Activated CD8-positive, alpha-beta memory T cell treated with anti-CD3 and anti-CD28 coated beads for 24 hours (primary cell): ENCODE data around the gene DOCK4.
"Not testable (repeated sequence)": the region's sequence is repeated elsewhere in the genome, so short reads cannot be mapped to it uniquely, and the experiment has no call there.

Source experiments
- DNase-seq: peaks from one replicate; pipeline ENCODE4 v3.0.0-alpha.2; 2020

The DOCK4 gene

DNA sequence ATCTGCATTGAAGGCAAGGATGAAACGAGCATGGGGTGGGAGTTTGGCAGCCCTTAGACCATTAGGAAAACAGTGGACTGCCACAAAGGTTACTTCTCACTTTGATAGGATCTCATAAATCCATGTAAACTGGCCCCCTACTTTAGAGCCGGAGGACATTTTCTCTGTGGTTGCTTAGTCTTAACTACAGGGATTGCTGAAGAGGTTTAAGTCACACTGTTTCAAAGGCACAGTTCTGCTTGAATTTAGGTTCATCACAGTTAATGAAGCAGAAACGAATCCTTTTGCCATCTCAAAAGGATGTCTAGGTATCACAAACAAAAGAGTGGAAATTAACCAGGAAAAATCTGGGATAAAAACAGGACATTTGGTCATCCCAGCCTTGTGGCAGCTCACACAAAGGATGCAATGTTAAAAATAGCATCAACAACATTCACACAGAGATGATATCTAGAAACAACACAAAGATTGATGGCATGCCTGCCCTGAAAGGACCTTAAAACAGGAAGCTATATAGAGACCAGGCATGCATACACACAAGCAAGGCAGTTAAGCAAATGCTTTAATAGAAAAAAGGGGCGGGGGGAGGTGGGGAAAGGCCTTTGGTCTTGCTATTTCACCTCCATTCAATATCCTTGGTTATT, 74.0 kb downstream of the DOCK4 start:
- no peak for DNase-seq

GRCh38 chr7:112130729-112131410, 75.3 kb downstream of the DOCK4 start:
- DNase-seq = no peak

DNA sequence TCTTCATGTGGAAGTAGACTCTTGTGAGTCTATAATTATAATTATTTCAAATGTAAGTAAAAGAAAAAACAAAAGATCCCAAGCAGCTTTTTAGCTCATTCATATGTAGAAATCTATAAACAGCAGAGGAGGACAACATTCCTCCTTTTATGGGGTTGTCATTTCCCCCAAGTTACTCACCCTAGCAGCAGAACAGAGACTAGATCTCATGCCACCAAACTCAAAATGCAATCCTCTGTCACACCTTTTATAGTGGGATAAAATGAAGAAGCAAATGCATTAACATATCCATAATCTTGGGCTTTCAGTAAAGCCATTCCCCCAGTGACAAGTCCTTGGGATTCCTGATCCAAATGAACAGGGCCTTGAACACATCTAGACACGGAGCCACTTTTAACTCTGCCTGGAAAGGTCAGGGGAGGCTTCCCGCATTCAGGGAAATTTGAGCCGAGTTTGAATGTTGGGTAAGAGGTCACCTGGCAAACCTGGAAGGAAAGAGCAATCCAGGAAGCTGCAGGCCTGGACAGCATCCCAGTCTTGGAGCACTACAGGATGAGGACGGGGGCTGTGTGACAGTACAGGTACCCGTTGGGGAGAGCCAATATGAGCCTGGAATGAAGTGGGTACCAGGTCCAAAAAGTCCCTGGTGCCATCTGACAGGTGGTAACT, 76.4 kb downstream of the DOCK4 start:
- no peak for DNase-seq

- DNase-seq = not testable (repeated sequence)
Measured at GRCh38 chr7:112128461-112129425, 77.5 kb downstream of the DOCK4 start.

GRCh38 chr7:112128041-112128440, 78.2 kb downstream of the DOCK4 start:
- not testable (repeated sequence) for DNase-seq

- DNase-seq = no peak
Measured at GRCh38 chr7:112125250-112125649, 80.9 kb downstream of the DOCK4 start.

DNA sequence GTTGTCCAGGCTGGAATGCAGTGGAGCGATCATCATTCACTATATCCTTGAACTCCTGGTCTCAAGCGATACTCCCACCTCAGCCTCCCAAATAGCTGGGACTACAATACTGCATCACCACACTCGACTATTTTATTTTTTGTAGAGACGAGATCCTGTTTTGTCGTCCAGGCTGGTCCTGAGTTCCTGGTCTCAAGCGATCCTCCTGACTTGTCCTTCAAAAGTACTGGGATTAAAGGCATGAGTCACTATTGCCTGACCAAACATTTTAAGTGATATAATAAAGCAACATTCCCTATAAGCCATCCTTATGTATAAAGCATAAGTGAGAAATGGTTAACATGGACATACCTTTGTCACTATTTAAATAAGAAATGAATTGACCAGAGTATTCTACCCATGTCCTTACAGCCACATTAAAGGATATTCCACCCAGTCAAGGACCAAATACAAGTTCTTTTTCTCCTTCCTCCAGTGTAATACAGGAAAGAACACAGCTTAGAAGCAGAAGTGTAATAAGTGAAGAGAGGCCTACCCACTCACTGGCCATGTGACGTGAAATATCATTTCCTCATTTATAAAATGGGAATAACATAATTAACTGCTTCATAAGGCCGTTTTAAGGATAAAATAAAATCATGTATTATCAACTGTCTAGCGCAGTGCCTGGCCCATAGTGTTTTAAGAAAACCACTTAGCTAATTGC, 82.0 kb downstream of the DOCK4 start:
- DNase-seq = no peak

- DNase-seq = no peak
Measured at GRCh38 chr7:112122798-112123197, 83.4 kb downstream of the DOCK4 start.

DNA sequence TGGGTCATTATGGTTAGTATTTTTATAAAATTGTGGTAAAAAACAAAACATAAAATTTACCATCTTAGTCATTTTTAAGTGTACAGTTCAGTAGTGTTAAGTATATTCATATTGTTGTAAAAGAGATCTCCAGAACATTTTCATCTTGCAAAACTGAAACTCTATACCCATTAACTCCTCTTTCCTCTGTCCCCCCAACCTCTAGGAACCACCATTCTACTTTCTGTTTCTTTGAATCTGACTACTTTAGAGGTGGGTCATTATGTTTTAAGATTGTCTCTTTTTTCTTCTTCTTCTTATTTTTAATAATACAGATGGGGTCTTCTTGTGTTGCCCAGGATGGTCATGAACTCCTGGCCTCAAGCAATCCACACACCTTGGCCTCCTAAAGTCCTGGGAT, 84.1 kb downstream of the DOCK4 start:
- no peak for DNase-seq

GRCh38 chr7:112121318-112121717, 84.9 kb downstream of the DOCK4 start:
- DNase-seq = no peak

GRCh38 chr7:112120696-112121217, 85.4 kb downstream of the DOCK4 start:
- no peak for DNase-seq

GRCh38 chr7:112118581-112119566, 87.3 kb downstream of the DOCK4 start:
- DNase-seq = no peak

- DNase-seq = no peak
Measured at GRCh38 chr7:112116894-112117293, 89.3 kb downstream of the DOCK4 start.

DNA sequence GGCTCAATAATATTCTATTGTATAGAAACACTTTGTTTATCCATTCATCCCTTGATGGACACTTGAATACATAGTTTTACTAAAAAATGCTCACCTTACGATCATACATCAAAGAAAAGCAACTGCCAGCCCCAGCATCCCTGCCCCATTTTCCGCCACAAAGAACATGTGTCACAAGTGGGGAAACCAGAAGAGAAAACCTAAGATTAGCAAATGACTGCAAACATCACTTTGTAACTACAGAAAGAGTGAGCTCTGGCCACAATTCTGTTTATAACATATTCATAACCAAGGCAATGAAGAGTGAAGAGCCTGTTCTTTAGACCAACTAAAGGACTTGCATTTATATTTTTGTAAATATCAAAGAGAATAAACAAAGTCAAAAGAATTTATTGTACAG, 89.8 kb downstream of the DOCK4 start:
- no peak for DNase-seq

GRCh38 chr7:112115880-112116279, 90.3 kb downstream of the DOCK4 start:
- DNase-seq = no peak

- no peak for DNase-seq
Measured at GRCh38 chr7:112113913-112114575, 92.2 kb downstream of the DOCK4 start.

- no peak for DNase-seq
Measured at GRCh38 chr7:112112822-112113255, 93.4 kb downstream of the DOCK4 start.

- no peak for DNase-seq
Measured at GRCh38 chr7:112110651-112111050, 95.5 kb downstream of the DOCK4 start.

- DNase-seq = no peak
Measured at GRCh38 chr7:112110175-112110574, 96.0 kb downstream of the DOCK4 start.

GRCh38 chr7:112108981-112109380, 97.2 kb downstream of the DOCK4 start:
- no peak for DNase-seq
